ENCODE measurements around the gene RPIA. TPM values are rescaled to one million over a fixed set of nuclear protein-coding genes. Genes with fewer than 3 reads are reported as not detected.

Gene RPIA
- total and polyA plus RNA-seq, 2 of the 13 experiments (the other 11 are each of a cell fraction or from before 2014, with no cell fraction given) = 13.3 to 23.9 TPM

GRCh38 chr2:88707003-88707402 lies 15.5 kb downstream of the RPIA start (continued):
- TF ChIP-seq ZNF609 (CRISPR knock-in tag; IDR thresholded peaks at IDR 0.05; ENCODE audit: borderline replicate concordance) = peak; percentile 29; the same call in 1 of the 2 replicates
- no peak for TF ChIP-seq KLF13 (CRISPR knock-in tag; IDR thresholded peaks at IDR 0.05)
- TF ChIP-seq GMEB1 (CRISPR knock-in tag; IDR thresholded peaks at IDR 0.05; ENCODE audit: borderline replicate concordance) = peak; percentile 22; the same call in 1 of the 2 replicates
- no peak for TF ChIP-seq TCF7L2 (IDR thresholded peaks at IDR 0.05; ENCODE audit: low read depth, low read length)
- TF ChIP-seq XBP1 (CRISPR knock-in tag; IDR thresholded peaks at IDR 0.05) = no peak
- peak; percentile 57 for TF ChIP-seq ARID5B (CRISPR knock-in tag; IDR thresholded peaks at IDR 0.05)
- TF ChIP-seq GATAD2A (CRISPR knock-in tag; IDR thresholded peaks at IDR 0.05) = peak; percentile 77
- peak; percentile 36; the same call in 1 of the 2 replicates for TF ChIP-seq SAP130 (CRISPR knock-in tag; IDR thresholded peaks at IDR 0.05; ENCODE audit: low read depth)
- TF ChIP-seq SP5 (CRISPR knock-in tag; IDR thresholded peaks at IDR 0.05; ENCODE audit: borderline replicate concordance, low read depth) = peak; percentile 47; the same call in 1 of the 2 replicates
- no peak for TF ChIP-seq ZNF724P (CRISPR knock-in tag; IDR thresholded peaks at IDR 0.05; ENCODE audit: borderline replicate concordance)
- no peak for TF ChIP-seq DMAP1 (CRISPR knock-in tag; IDR thresholded peaks at IDR 0.05)
- no peak for TF ChIP-seq ZNF737 (CRISPR knock-in tag; IDR thresholded peaks at IDR 0.05; ENCODE audit: borderline replicate concordance)
- no peak for TF ChIP-seq TOE1 (CRISPR knock-in tag; IDR thresholded peaks at IDR 0.05)
- no peak for TF ChIP-seq ZNF33B (CRISPR knock-in tag; IDR thresholded peaks at IDR 0.05)

All from HepG2 (cell line).